ENCODE results near the gene SEMA5A.

The SEMA5A gene

DNA sequence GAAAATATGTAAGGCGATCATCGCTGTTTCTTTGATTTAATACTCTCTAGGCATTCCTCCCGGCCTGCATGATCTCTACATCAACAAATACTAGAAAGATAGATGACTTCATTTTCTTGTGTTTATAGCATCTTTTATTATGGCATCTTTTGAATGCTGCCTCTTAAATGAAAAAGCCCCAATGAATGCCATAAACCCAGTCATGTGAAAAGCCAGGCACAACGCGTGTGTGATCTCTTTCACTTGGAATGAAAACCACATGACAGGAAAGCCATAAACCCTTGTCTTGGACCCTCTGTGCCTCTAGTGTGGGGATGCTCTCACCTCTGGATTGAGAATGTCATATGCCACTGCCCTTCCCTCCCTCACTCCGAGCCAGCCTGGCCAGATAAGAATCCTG lies 476.2 kb downstream of the SEMA5A start:
- no peak for TF ChIP-seq POLR2AphosphoS5 (IDR thresholded peaks at IDR 0.05; ENCODE audit: low read depth)
- TF ChIP-seq, protein P1, sequence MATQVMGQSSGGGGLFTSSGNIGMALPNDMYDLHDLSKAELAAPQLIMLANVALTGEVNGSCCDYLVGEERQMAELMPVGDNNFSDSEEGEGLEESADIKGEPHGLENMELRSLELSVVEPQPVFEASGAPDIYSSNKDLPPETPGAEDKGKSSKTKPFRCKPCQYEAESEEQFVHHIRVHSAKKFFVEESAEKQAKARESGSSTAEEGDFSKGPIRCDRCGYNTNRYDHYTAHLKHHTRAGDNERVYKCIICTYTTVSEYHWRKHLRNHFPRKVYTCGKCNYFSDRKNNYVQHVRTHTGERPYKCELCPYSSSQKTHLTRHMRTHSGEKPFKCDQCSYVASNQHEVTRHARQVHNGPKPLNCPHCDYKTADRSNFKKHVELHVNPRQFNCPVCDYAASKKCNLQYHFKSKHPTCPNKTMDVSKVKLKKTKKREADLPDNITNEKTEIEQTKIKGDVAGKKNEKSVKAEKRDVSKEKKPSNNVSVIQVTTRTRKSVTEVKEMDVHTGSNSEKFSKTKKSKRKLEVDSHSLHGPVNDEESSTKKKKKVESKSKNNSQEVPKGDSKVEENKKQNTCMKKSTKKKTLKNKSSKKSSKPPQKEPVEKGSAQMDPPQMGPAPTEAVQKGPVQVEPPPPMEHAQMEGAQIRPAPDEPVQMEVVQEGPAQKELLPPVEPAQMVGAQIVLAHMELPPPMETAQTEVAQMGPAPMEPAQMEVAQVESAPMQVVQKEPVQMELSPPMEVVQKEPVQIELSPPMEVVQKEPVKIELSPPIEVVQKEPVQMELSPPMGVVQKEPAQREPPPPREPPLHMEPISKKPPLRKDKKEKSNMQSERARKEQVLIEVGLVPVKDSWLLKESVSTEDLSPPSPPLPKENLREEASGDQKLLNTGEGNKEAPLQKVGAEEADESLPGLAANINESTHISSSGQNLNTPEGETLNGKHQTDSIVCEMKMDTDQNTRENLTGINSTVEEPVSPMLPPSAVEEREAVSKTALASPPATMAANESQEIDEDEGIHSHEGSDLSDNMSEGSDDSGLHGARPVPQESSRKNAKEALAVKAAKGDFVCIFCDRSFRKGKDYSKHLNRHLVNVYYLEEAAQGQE (IDR thresholded peaks at IDR 0.05; ENCODE audit: insufficient replicate concordance, low read depth): no peak
- TF ChIP-seq SPI1 (IDR thresholded peaks at IDR 0.05; ENCODE audit: borderline replicate concordance, low read depth): no peak
- no peak for DNase-seq (ENCODE audit: low read depth in 1 of 2, low spot score in 1 of 2)
- H3K27me3 ChIP-seq (ENCODE audit: insufficient read depth, poor library complexity, severe bottlenecking): no peaks in the 10 kb centered on the region
- no peak overlapping the region for H3K27ac ChIP-seq (replicated peaks)
- H3K4me3 ChIP-seq (replicated peaks; ENCODE audit: insufficient read depth, low read length): no peak overlapping the region

DNA sequence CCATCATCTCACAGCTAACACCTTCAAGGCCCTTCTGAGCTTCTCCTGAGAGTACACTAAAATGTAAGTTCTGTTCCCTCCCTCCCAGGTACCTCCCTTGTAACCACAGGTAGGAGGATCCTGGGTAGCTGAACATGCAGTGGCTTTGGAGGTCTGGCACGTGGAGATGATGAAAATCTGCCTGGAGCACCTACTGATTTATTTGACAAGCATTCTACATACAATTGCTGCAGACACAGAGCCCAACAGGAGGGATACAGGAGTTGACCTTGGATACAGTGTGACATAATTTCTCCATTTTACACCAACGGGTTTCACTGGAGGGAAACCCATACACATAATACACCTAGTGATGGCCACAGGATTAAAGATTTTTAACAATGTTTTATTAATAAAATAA lies 478.7 kb downstream of the SEMA5A start:
- TF ChIP-seq SPI1 (IDR thresholded peaks at IDR 0.05; ENCODE audit: borderline replicate concordance, low read depth) (no peak), POLR2AphosphoS5 (IDR thresholded peaks at IDR 0.05; ENCODE audit: low read depth) (no peak)
- TF ChIP-seq, protein P1 (IDR thresholded peaks at IDR 0.05; ENCODE audit: insufficient replicate concordance, low read depth): no peak
- H3K4me3 ChIP-seq (replicated peaks; ENCODE audit: insufficient read depth, low read length): no peak overlapping the region
- H3K27me3 ChIP-seq (ENCODE audit: insufficient read depth, poor library complexity, severe bottlenecking): no peaks in the 10 kb centered on the region
- no peak overlapping the region for H3K27ac ChIP-seq (replicated peaks)
- no peak for DNase-seq (ENCODE audit: low read depth in 1 of 2, low spot score in 1 of 2)

DNA sequence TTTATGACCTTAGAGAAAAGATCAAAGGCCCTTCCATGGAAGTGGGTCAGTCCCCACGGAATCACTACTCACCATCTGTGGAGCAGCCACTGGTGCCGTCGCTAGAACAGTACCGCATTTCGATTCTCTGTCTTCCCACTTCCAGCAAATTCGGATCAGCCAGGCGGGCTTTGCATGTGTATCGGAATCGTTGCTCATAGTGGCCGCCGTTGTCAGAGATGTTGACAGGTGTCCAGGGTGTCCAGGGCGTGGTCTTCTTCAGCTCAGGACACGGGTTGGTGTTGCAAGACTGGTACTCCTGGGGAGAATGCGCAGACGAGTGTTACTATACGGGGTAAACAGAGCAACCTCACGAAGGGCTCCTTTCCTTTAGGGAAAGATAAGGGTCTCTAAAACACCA lies 479.5 kb downstream of the SEMA5A start:
- DNase-seq (ENCODE audit: low read depth in 1 of 2, low spot score in 1 of 2): no peak
- no peak overlapping the region for H3K4me3 ChIP-seq (replicated peaks; ENCODE audit: insufficient read depth, low read length)
- TF ChIP-seq GABPA (IDR thresholded peaks at IDR 0.05; ENCODE audit: low read depth): no peak
- no peak for TF ChIP-seq SPI1 (IDR thresholded peaks at IDR 0.05; ENCODE audit: borderline replicate concordance, low read depth)
- no peak for TF ChIP-seq POLR2AphosphoS5 (IDR thresholded peaks at IDR 0.05; ENCODE audit: low read depth)
- TF ChIP-seq, protein P2, sequence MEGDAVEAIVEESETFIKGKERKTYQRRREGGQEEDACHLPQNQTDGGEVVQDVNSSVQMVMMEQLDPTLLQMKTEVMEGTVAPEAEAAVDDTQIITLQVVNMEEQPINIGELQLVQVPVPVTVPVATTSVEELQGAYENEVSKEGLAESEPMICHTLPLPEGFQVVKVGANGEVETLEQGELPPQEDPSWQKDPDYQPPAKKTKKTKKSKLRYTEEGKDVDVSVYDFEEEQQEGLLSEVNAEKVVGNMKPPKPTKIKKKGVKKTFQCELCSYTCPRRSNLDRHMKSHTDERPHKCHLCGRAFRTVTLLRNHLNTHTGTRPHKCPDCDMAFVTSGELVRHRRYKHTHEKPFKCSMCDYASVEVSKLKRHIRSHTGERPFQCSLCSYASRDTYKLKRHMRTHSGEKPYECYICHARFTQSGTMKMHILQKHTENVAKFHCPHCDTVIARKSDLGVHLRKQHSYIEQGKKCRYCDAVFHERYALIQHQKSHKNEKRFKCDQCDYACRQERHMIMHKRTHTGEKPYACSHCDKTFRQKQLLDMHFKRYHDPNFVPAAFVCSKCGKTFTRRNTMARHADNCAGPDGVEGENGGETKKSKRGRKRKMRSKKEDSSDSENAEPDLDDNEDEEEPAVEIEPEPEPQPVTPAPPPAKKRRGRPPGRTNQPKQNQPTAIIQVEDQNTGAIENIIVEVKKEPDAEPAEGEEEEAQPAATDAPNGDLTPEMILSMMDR (IDR thresholded peaks at IDR 0.05; ENCODE audit: insufficient read depth, low read length): no peak
- TF ChIP-seq, protein P1 (IDR thresholded peaks at IDR 0.05; ENCODE audit: insufficient replicate concordance, low read depth): no peak
- H3K27me3 ChIP-seq (ENCODE audit: insufficient read depth, poor library complexity, severe bottlenecking): no peaks in the 10 kb centered on the region
- H3K27ac ChIP-seq (replicated peaks): no peak overlapping the region

DNA sequence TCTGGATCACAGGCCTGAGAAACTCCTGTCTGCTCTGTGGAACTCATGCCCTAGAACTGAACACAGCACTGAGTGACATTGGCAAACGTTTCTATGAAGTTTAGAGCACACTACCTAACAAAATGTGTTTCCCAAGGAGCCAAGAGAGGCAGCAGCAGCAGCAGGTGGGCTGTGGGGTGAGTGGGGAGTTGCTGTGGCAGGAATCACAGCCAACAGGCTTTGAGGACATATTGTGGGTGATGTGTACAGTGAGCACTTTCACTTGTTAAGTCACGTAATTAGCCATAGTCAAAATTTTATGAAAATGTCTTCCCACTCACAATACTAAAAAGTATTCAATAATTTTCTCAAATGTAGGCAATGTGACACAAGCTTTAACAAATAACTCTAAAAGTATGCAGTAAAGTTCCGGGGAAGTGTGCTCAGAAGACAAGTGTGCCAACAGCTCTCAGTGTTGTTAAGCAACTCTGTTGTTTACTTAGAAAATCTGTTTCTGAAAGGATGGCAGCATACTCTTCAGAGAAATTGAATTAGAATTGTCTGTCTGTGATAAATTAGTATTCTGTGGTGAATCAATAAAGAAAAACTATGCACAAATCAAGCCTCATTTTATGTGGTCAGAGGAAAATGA lies 482.1 kb downstream of the SEMA5A start:
- DNase-seq (ENCODE audit: low read depth in 1 of 2, low spot score in 1 of 2): no peak
- Histone ChIP-seq H3K4me3 (replicated peaks; ENCODE audit: insufficient read depth, low read length) (no peak overlapping the region), H3K27ac (replicated peaks) (no peak overlapping the region), H3K27me3 (ENCODE audit: insufficient read depth, poor library complexity, severe bottlenecking) (no peaks in the 10 kb centered on the region)
- TF ChIP-seq GABPA (IDR thresholded peaks at IDR 0.05; ENCODE audit: low read depth): no peak
- no peak for TF ChIP-seq POLR2AphosphoS5 (IDR thresholded peaks at IDR 0.05; ENCODE audit: low read depth)
- no peak for TF ChIP-seq SPI1 (IDR thresholded peaks at IDR 0.05; ENCODE audit: borderline replicate concordance, low read depth)
- TF ChIP-seq, protein P2 (IDR thresholded peaks at IDR 0.05; ENCODE audit: insufficient read depth, low read length): no peak
- TF ChIP-seq, protein P1 (IDR thresholded peaks at IDR 0.05; ENCODE audit: insufficient replicate concordance, low read depth): no peak
